ENCODE measurements around the gene HPS5. TPM values are rescaled to one million over a fixed set of nuclear protein-coding genes. Genes with fewer than 3 reads are reported as not detected.

The HPS5 gene
- total and polyA plus RNA-seq, 12 donors: 10.5 to 49.3 (median 22.2) TPM

DNA sequence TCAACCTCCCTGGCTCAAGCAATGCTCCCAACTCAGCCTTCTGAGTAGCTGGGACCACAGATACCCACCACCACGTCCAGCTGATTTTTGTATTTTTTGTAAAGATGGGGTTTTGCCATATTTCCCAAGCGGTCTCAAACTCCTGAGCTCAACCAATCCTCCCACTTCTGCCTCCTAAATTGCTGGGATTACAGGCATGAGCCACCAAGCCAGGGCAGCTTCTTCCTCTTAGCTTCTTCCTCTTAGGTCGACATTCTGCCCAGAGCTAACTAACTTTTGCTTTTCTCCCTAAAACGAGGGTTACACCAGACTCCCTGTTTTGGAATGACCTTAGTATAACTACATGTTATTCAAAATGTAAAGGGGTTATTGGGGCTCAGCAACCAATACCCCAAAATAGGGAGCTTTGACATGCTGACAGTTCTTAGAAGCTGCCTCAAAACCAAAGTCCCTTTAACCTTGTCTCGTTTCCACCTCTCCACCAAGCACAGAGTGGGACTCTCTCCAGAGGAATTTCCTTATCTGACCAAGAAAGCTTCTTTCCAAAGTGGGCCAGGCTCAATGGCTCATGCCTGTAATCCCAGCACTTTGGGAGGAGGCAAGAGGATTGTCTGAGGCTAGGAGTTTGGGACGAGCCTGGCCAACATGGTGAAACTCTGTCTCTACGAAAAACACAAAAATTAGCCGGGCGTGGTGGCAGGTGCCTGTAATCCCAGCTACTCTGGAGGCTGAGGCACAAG, 7.0 kb downstream of the HPS5 start:
- H3K36me3 ChIP-seq (replicated peaks in 1 of 2): peaks cover 0 to 5% of the 10 kb centered on the region in 2 donors
- no peaks in the 10 kb centered on the region for H3K27me3 ChIP-seq
- no peak overlapping the region for H3K4me3 ChIP-seq
- peak overlapping the region in 2 of 5 donors; percentile 20 to 47 for H3K27ac ChIP-seq
- TF ChIP-seq POLR2A (IDR thresholded peaks at IDR 0.05): no peak
- TF ChIP-seq, protein P1, sequence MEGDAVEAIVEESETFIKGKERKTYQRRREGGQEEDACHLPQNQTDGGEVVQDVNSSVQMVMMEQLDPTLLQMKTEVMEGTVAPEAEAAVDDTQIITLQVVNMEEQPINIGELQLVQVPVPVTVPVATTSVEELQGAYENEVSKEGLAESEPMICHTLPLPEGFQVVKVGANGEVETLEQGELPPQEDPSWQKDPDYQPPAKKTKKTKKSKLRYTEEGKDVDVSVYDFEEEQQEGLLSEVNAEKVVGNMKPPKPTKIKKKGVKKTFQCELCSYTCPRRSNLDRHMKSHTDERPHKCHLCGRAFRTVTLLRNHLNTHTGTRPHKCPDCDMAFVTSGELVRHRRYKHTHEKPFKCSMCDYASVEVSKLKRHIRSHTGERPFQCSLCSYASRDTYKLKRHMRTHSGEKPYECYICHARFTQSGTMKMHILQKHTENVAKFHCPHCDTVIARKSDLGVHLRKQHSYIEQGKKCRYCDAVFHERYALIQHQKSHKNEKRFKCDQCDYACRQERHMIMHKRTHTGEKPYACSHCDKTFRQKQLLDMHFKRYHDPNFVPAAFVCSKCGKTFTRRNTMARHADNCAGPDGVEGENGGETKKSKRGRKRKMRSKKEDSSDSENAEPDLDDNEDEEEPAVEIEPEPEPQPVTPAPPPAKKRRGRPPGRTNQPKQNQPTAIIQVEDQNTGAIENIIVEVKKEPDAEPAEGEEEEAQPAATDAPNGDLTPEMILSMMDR (IDR thresholded peaks at IDR 0.05): no peak
- peaks cover 31 to 50% of the 10 kb centered on the region in 2 donors for H3K4me1 ChIP-seq (replicated peaks in 1 of 2)
- WGBS, 4 donors: 80 to 84% (median 82%) methylated on average over 9 of the region's 9 CpGs
- no peak for DNase-seq
- intact Hi-C loops (cut with DNase I): no loop called here
- no peaks in the 10 kb centered on the region for H3K9me3 ChIP-seq (replicated peaks in 1 of 3)

DNA sequence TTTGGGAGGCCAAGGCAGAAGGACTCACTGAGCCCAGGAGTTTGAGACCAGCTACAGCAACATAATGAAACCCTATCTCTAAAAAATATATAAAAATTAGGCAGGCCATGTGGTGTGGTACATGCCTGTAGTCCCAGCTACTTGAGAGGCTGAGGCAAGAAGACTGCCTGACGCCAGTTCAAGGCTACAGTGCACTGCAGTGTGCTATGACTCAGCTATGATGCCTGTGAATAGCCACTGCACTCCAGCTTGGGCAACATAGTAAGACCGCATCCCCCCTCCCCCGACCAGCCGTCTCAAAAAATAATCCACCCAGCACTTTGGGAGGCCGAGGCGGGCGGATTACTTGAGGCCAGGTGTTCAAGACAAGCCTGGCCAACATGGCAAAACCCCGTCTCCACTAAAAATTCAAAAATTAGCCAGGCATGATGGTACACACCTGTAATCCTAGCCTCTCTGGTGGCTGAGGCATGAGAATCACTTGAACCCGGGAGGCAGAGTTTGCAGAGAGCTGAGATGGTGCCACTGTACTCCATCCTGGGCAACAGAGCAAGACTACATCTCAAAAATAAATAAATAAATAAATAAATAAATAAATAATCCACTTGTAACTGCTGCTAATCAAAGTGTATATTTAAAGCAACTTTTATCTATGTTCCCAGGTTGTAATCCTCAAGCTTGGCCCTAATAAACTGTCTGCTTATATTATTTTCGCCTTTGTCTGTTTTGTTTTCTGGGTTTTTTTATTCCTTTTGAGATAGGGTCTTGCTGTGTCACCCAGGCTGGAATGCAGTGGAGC, 7.8 kb downstream of the HPS5 start:
- intact Hi-C loops (cut with DNase I): no loop called here
- Histone ChIP-seq H3K36me3 (replicated peaks in 1 of 2) (peaks cover 0 to 9% of the 10 kb centered on the region in 2 donors), H3K4me1 (replicated peaks in 1 of 2) (peaks cover 31 to 43% of the 10 kb centered on the region in 2 donors), H3K4me3 (no peak overlapping the region), H3K9me3 (replicated peaks in 1 of 3) (no peaks in the 10 kb centered on the region), H3K27me3 (no peaks in the 10 kb centered on the region), H3K27ac (peak overlapping the region in 2 of 5 donors; percentile 47 to 61)
- 76 to 88% (median 81%) methylated on average over 5 to 10 of the region's 10 CpGs for WGBS, 4 donors
- no peak for TF ChIP-seq POLR2A (IDR thresholded peaks at IDR 0.05)
- TF ChIP-seq, protein P1 (IDR thresholded peaks at IDR 0.05): no peak
- peak in 6 of 7 donors; percentile 35 to 63 (median 56) for DNase-seq

DNA sequence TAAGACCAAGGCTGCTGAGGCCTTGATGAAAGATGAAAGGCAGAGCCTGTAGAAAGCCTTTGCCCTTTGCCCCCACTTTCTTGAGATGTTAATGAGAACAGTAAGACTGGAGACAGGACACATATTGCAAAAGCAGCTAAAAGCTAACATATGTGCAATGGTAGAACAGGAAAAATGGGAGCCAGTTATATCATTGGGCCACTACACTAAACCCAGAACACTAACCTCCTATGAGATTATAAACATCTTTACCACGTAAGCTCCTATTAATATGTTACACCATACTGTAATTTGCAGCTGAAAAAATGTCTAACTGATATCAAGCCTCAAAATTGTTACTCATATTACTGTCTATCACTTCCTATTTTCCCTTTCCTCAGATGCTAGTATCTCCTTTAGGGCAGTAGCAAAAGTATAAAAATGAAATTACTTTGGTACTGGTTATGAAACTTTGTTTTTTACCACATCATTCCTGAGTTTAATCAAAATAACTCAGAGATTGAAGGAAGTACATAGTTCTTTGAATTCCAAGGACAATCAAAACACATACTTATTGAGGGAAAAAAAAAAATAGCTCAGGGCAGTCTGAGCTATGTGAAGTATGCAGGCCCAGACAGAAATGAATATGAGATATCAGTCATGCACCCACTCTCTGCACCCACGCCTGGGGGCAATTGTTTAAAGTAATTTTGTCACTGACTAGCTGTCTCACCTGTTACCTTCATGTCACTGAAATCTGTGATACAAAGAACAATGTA, 9.1 kb downstream of the HPS5 start:
- H3K27ac ChIP-seq: peak overlapping the region; percentile 1 to 87 (median 76)
- no peak overlapping the region for H3K4me3 ChIP-seq
- peaks cover 0 to 21% of the 10 kb centered on the region in 2 donors for H3K36me3 ChIP-seq (replicated peaks in 1 of 2)
- no peaks in the 10 kb centered on the region for H3K27me3 ChIP-seq
- WGBS, 4 donors: 34 to 46% (median 43%) methylated on average over 2 of the region's 2 CpGs
- TF ChIP-seq, protein P1 (IDR thresholded peaks at IDR 0.05): no peak
- TF ChIP-seq POLR2A (IDR thresholded peaks at IDR 0.05): no peak
- DNase-seq: no peak
- H3K4me1 ChIP-seq (replicated peaks in 1 of 2): peaks cover 31 to 43% of the 10 kb centered on the region in 2 donors
- H3K9me3 ChIP-seq (replicated peaks in 1 of 3): no peaks in the 10 kb centered on the region
- intact Hi-C loops (cut with DNase I): no loop called here

DNA sequence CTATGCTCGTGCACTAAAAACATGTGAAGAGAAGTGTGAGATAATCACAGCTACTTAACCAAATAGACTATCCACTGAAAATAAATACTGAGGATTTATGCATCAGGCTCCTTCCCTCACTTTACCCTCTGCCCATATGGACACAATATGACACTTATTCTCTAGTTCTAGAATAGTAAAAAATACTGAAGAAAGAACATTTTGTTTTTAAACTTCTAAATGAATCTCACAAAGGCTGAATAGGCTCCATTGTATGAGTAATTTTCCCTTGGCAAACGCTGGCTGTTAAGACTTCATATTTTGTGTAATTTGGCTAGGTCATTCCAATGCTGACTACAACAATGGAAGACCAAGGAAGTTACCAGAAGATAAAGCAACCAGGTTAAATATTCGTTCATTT, 9.9 kb downstream of the HPS5 start:
- Histone ChIP-seq H3K9me3 (replicated peaks in 1 of 3) (no peaks in the 10 kb centered on the region), H3K27ac (peak overlapping the region; percentile 1 to 87 (median 76)), H3K4me3 (no peak overlapping the region), H3K4me1 (replicated peaks in 1 of 2) (peaks cover 31 to 43% of the 10 kb centered on the region in 2 donors), H3K36me3 (replicated peaks in 1 of 2) (peaks cover 0 to 28% of the 10 kb centered on the region in 2 donors), H3K27me3 (no peaks in the 10 kb centered on the region)
- peak in 1 of 7 donors; percentile 13 for DNase-seq
- TF ChIP-seq, protein P1 (IDR thresholded peaks at IDR 0.05): no peak
- TF ChIP-seq POLR2A (IDR thresholded peaks at IDR 0.05): no peak
- intact Hi-C loops (cut with DNase I): no loop called here
- 32 to 54% (median 45%) methylated on average over 3 of the region's 3 CpGs for WGBS, 4 donors

All from adrenal gland (tissue), 12 donors.